ENCODE data around the gene MRPL52.
"Not testable (repeated sequence)": the region's sequence is repeated elsewhere in the genome, so short reads cannot be mapped to it uniquely, and the experiment has no call there.

Gene MRPL52

DNA sequence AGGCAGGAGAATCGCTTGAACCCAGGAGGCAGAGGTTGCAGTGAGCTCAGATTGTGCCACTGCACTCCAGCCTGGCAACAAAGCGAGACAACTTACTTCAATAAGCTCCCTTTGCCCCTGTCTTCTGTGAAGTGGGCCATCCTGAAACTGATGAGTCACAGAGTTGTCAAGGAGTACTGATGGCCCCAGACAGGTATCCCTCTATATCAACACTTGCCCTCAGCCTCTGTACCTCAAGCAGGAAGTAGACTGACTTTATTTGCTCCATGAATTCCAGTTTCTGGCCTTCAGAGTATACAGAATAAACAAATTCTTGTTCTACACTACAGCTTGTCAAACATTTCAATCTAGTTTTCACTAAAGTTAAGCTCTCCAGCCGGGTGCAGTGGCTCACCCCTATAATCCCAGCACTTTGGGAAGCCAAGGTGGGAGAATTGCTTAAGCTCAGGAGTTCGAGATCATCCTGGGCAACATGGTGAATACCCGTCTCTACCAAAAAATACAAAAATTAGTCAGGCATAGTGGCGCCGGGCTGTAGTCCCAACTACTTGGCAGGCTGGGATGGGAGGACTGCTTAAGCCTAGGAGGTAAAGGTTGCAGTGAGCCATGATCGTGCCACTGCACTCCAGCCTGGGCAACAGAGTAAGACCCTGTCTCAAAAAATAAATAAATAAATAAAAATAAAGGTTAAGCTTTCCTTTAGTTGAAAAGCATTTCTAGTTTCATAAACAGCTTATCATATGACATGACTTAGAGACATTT is 25.5 kb downstream of the MRPL52 start:
- no peak for DNase-seq (ENCODE audit: low read depth in 2 of 2)

DNA sequence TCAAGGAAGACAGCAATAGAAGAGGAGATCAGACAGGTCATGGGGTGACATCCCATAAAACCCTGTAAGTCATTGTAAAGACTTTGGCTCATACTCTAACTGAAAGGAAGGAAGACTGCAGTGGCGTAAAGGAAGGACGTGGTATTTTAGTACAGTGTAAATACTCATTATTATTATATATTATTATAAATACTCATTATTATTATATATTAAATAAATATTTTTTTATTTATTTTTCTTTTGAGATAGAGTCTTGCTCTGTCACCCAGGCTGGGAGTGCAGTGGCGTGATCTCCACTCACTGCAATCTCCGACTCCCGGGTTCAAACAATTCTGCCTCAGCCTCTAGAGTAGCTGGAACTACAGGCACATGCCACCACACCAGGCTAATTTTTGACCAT is 26.7 kb downstream of the MRPL52 start:
- no peak for DNase-seq (ENCODE audit: low read depth in 2 of 2)

DNA sequence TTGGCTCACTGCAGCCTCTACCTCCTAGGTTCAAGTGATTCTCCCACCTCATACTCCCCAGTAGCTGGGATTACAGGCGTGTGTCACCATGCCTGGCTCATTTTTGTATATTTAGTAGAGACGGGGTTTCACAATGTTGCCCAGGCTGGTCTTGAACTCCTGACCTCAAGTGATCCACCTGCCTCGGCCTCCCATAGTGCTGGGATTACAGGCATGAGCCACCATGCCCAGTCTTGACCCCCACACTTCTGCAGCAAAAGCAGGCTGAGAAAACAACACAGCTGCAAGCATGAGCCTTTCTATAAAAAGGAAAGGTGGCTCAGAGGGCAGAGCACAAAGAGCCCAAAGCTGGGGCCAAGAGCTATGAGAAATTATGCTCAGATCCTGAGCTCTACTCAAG is 30.7 kb downstream of the MRPL52 start:
- not testable (repeated sequence) for DNase-seq (ENCODE audit: low read depth in 2 of 2)

DNA sequence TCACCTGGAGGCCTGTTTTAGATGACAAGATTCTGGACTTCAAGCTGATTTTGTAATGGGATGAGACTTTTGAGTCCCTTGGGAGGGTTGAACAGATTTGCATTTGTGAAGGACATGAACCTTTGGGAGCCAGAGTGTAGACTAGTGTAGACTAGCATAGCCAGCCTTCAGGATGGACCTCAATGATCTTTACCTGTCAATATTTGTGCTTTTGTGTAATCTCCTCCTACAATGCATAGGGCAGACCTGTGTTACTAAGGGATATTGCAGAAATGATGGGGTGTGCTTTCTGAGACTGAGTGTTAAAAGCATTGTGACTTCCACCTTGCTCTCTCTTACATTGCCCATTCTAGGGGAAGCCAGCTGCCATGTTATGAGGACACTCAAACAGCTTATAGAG is 32.0 kb downstream of the MRPL52 start:
- DNase-seq (ENCODE audit: low read depth in 2 of 2), result no peak

DNA sequence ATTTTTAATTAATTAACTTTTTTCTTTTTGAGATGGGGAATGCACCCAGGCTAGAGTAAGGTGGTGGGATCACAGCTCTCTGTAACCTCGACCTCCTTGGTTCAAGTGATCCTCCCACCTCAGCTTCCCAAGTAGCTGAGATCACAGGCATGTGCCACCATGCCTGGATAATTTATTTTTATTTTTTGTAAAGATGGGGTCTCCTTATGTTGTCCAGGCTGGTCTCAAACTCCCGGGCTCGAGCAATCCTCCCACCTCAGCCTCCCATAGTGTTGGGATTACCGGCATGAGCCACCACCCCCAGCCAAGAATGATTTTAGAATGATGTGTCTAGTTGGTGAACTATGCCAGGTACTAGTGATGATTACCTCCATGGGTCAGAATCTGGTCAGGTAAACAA is 35.3 kb downstream of the MRPL52 start:
- no peak for DNase-seq (ENCODE audit: low read depth in 2 of 2)

DNA sequence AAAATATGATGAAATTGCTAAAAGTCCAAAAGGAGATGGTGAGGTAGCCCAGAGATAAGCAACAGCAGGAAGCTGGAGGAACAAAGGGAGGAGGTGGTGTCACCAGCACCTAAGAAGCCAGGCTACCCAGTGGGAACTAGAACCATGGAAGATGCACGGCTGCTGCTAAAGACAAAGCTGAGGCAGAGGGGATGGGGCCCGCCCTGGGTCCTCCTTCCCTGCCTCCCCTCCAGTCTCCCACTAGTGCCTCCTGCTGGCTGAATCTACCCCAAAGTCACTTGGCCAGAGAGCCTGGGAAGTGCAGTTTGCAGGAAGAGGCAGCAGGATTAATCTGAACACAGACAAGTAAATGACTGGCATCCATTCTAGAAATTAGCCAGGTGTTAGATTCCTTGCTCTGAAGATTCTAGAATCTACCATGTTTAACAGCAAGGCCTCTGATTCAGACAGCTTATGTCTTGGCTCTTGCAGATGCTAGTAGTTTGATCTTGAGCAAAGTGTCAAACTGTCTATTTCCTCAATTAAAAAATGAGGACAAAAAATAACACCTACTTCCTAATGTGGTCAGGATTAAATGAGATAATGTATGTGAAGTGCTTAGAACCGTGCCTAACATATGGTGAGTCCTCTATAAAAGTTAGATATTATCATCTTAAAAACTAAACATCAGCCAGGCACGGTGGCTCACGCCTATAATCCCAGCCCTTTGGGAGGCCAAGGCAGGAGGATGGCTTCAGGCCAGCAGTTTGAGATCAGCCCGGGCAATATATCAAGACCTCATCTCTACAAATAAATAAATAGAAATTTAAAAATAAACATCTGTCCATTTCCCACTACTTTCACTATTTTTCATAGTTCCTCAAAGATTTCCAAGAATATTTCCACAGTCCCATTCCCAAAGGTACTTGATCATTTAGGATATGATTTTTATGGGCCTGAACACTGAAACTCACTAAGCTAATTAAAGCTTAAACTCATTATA is 36.0 kb downstream of the MRPL52 start:
- no peak for DNase-seq (ENCODE audit: low read depth in 2 of 2)

DNA sequence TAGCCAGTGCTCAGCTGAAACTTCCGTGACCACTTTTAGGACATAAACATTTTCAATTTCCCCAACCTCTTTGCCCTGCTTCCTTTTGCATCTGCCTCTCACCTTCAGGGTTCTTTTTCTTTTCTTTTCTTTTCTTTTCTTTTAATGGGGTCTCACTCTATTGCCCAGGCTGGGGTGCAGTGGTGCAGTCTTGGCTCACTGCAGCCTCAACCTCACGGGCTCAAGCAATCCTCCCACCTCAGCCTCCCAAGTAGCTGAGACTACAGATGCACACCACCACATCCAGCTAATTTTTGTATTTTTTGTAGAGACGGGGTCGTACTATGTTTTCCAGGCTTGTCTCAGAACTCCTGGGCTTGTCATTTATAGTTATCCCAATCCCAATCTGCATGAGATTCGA is 37.2 kb downstream of the MRPL52 start:
- DNase-seq (ENCODE audit: low read depth in 2 of 2), result no peak

DNA sequence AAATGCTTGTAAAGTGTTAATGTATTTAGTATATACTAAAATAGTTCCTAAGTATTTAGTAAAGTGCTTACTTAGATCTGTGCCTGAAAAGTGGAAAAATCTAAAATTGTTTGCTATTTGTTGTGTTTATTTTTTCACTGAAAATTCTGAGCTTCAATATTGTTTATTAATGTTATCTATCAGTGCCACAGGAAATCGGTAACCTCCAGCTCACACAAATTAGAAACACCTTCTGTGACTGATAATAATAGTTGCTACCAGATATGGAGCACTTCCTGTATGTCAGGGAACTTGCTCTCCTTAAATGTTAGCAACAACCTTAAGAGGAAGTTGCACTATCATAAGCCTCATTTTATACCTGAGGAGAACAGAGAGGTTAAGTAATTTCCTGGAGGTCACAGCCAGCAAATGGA is 41.1 kb downstream of the MRPL52 start:
- DNase-seq (ENCODE audit: low read depth in 2 of 2), result no peak

DNA sequence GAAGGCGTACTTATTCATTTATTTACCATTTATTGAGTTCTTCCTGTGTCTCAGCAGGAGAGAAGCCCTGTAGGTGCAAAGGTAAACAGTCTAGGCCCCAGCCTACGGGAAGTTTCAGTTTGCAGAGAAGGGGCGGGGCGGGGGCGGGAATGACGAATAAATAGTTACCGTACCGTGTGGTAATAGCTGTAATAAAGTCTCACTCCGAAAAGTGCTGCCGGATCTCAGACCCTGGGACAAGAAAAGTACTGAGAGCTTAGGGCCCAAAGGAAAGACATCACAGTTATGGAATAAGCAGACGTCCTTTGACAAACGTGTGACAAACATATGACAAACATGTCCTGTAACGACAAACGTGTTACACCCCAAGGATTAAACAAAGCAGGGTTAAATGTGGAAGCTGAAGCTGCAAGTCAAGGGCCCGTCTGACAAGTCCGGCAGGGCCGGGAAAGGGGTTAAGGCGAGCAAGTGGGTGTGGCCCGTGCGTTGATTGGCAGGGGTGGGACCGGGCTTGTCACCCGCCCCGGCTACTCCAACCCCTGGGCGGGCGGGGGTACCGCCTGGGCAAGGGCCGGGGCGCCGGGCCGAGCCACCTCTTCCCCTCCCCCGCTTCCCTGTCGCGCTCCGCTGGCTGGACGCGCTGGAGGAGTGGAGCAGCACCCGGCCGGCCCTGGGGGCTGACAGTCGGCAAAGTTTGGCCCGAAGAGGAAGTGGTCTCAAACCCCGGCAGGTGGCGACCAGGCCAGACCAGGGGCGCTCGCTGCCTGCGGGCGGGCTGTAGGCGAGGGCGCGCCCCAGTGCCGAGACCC is 41.7 kb downstream of the MRPL52 start, which contains the start of gene LRP10:
TSS of gene LRP10 (plus strand) at position 517 of the 809 bp plus-strand sequence. CDS start 564 bp downstream, outside the sequence.
- DNase-seq (ENCODE audit: low read depth in 2 of 2), result peak; percentile 44 to 64

DNA sequence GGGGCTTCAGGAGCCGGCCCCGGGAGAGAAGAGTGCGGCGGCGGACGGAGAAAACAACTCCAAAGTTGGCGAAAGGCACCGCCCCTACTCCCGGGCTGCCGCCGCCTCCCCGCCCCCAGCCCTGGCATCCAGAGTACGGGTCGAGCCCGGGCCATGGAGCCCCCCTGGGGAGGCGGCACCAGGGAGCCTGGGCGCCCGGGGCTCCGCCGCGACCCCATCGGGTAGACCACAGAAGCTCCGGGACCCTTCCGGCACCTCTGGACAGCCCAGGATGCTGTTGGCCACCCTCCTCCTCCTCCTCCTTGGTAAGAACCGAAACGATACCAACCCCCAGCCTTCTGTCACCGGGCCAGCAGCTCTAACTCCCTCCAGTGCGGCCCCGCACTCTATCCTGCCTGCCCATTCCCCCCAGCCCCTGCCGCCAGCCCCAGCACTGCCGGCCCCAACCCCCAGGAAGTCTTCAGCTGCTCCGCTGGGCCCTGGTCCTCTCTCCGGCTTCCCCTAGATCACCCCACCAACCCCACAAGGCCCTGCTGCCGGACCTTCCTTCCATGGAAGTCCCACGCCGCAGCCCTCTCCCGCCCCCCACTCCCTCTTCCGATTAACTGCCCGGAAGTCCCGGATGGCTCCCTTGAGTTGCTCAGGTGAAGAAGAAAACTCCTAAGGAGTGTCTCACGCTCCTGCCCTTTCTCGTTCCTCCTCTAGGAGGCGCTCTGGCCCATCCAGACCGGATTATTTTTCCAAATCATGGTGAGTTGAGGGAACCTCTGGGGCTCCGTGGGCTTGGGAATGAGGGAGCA is 42.5 kb downstream of the MRPL52 start:
- peak; percentile 35 to 52 for DNase-seq (ENCODE audit: low read depth in 2 of 2)

DNA sequence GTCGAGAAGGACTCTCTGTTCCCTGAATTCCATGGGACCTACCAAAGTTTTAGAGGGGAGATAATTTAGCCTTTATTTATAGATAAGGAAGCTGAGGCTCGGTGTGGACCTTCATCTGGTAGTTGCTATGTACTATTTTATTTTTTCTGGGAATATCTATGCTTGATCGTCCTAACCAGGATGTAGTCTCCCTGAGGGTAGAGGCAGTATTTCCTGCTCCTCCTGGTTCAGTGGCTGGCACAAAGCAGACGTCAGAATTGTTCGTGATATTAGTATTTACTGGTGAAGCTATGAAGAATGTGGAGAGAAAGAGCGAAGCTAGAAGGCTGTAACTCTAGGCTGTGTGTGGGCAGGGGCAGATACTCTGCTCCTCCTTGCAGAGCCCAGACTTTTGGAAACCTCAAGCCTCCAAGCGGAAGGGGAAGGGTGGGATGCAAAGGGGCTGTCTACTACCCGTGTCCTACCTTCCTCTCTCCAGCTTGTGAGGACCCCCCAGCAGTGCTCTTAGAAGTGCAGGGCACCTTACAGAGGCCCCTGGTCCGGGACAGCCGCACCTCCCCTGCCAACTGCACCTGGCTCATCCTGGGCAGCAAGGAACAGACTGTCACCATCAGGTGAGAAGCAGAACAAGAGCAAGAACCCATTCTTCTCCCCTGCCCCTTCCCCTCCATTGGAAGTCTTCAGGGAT is 43.3 kb downstream of the MRPL52 start:
- DNase-seq (ENCODE audit: low read depth in 2 of 2), result no peak

DNA sequence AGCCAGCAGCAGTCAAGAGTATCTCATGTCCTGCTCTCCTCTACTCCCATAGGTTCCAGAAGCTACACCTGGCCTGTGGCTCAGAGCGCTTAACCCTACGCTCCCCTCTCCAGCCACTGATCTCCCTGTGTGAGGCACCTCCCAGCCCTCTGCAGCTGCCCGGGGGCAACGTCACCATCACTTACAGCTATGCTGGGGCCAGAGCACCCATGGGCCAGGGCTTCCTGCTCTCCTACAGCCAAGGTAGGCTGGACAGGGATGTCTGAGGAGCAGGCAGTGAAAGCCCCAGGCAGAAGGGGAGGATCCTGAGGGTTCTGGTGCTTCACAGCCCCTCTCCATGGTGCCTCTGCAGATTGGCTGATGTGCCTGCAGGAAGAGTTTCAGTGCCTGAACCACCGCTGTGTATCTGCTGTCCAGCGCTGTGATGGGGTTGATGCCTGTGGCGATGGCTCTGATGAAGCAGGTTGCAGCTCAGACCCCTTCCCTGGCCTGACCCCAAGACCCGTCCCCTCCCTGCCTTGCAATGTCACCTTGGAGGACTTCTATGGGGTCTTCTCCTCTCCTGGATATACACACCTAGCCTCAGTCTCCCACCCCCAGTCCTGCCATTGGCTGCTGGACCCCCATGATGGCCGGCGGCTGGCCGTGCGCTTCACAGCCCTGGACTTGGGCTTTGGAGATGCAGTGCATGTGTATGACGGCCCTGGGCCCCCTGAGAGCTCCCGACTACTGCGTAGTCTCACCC is 45.5 kb downstream of the MRPL52 start:
- no peak for DNase-seq (ENCODE audit: low read depth in 2 of 2)

DNA sequence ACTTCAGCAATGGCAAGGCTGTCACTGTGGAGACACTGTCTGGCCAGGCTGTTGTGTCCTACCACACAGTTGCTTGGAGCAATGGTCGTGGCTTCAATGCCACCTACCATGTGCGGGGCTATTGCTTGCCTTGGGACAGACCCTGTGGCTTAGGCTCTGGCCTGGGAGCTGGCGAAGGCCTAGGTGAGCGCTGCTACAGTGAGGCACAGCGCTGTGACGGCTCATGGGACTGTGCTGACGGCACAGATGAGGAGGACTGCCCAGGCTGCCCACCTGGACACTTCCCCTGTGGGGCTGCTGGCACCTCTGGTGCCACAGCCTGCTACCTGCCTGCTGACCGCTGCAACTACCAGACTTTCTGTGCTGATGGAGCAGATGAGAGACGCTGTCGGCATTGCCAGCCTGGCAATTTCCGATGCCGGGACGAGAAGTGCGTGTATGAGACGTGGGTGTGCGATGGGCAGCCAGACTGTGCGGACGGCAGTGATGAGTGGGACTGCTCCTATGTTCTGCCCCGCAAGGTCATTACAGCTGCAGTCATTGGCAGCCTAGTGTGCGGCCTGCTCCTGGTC is 46.1 kb downstream of the MRPL52 start:
- no peak for DNase-seq (ENCODE audit: low read depth in 2 of 2)

DNA sequence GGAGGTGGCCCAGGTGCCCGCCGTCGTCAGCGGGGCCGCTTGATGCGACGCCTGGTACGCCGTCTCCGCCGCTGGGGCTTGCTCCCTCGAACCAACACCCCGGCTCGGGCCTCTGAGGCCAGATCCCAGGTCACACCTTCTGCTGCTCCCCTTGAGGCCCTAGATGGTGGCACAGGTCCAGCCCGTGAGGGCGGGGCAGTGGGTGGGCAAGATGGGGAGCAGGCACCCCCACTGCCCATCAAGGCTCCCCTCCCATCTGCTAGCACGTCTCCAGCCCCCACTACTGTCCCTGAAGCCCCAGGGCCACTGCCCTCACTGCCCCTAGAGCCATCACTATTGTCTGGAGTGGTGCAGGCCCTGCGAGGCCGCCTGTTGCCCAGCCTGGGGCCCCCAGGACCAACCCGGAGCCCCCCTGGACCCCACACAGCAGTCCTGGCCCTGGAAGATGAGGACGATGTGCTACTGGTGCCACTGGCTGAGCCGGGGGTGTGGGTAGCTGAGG is 47.4 kb downstream of the MRPL52 start:
- no peak for DNase-seq (ENCODE audit: low read depth in 2 of 2)

DNA sequence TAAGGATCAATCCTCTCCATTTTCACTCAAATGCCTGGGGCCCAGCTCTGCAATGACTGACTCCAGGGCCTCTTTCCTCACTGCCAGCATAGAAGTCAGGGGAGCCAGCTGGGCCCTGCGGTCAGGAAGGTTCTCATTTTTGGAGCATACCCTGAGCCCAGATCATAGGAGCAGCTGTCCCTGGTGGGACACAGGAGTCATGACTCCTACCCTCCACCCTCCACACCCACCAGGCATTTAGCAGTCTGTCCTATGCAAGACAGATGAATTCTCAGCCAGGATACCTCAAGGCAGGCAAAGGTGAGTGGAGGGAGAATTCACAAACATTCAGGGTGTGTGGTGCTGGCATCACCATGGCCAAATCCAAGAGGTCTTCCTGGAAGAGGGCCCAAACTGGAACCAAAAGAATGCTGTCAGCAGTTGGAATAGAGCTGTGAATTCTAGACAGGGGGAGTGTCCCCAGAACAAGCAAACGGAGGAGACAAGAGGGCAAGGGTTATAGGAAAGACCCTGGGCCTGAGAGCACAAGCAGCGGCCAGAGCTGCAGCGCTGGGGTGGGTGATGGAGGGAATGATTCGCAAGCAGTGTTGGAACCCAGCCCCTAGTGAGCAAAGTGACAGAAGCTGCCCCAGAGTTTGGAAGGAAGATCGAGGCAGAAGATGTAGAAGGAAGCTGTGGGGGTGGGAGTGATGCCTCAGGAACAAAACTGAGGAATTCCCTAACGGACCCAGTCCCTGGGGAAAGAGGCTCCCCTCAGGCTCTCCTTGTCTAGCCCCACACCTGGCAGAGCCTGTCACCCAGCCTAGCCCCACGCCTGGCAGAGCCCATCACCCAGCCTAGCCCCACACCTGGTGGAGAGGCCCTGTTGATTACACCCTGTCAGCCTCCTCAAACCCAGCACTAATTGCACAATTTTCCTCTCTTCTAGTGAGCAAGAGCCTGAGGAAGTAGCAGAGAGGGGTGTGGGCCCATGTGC is 48.9 kb downstream of the MRPL52 start:
- DNase-seq (ENCODE audit: low read depth in 2 of 2), result no peak

DNA sequence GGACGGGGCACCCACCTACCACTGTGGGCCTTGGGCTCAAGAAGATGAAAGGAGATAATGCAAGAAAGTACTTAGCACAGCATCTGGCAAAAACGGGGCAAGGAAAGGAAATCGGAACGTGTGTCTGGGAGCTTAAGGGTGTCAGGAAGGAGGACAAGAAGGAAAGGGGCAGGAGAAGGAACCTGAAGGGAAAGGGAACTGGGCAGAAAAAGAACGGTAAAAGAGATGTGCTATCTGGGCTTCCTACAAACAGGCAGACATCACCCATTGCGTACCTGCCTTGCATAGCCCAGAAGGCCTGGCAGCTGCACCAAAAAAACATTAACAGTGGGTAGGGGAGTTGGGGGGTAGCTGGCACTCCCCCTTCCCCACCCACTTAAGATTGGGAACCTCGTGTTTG is 52.4 kb downstream of the MRPL52 start:
- no peak for DNase-seq (ENCODE audit: low read depth in 2 of 2)

DNA sequence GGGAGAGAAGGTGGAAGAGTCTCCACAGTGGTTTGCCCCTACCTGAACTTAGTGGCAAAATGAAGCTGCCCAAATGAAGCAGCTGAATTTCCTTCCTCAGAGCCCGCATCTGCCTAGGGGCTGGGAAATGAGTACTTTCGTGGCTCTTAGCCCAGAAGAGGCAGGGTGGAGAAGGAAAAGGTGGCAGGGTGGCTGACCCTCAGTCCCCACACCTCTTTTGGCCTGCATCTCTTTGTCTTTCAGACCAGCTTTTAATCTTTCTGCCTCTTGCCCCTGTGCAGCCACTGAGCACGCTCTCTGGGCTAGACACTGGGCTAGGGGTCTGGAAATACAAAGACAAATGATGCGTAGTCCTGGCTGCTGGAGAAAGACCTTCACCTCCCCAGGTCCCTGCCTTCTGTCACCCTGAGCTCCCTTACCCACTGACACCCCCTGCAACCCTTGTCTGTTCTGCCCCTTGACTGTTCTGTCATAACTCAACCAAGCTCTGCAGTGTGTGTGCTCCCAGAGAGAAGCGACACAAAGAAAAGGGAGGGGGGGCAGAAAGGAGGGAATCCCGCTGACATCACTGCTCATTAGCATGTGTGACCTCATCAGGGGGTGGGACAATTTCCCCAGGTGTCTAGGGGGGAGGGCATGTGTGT is 53.0 kb downstream of the MRPL52 start:
- DNase-seq (ENCODE audit: low read depth in 2 of 2), result no peak

Data from stimulated activated CD8-positive, alpha-beta memory T cell treated with anti-CD3 and anti-CD28 coated beads, Interleukin-2, amount 100 ng/mL, for 1 hour (primary cell).